ENCODE results near the gene NARS2.

GRCh38 chr11:78418584-78419211 lies 156.0 kb downstream of the NARS2 start:
- TF ChIP-seq POLR2A (IDR thresholded peaks at IDR 0.05; ENCODE audit: low read length) = no peak
- no peak for TF ChIP-seq GATA1 (IDR thresholded peaks at IDR 0.05; ENCODE audit: low read depth, low read length)
